Measurements from ENCODE around the gene RPN2.

The RPN2 gene

DNA sequence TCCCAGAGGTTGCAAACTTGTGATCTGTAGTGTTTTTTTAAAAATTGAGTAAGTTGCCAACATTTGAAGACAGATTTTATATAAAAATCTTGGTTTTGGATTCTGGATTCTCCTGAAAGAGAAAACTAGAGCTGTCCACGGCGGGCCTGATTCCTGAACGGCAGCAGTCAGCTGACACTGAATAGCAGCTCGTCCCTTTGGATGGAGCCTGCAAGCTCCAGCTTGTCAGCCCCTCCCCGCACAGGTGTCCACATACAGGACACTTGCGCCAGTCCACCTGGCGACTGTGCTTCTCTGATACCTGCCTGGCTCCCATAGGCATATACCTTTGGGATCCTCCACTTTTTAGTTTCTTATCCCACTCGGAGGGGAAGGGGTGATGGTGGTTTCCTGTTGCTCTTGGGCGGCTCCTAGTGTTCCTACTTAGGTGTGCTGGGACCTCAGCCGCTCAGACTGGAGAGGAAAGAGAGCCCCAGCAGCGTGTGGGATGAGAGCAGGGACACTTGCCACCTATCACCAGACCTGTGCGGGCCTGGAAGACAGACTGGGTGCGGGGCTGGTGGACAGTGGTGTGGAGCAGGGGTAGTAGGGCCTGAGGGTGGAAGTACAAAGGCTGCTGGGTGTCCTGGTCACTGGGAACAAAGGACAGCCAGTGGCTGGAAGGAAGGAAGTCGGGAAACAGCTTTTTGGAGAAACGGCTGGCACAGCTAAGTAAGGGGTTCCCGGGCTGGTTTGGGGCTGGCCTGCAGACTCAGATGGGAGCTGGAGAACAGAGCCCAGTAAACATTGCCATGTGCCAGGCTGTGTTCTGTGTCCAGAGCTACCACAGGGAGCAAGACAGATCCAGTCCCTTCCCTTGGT lies 64.2 kb downstream of the RPN2 start:
- no peak for DNase-seq (ENCODE audit: low read depth in 2 of 2)

DNA sequence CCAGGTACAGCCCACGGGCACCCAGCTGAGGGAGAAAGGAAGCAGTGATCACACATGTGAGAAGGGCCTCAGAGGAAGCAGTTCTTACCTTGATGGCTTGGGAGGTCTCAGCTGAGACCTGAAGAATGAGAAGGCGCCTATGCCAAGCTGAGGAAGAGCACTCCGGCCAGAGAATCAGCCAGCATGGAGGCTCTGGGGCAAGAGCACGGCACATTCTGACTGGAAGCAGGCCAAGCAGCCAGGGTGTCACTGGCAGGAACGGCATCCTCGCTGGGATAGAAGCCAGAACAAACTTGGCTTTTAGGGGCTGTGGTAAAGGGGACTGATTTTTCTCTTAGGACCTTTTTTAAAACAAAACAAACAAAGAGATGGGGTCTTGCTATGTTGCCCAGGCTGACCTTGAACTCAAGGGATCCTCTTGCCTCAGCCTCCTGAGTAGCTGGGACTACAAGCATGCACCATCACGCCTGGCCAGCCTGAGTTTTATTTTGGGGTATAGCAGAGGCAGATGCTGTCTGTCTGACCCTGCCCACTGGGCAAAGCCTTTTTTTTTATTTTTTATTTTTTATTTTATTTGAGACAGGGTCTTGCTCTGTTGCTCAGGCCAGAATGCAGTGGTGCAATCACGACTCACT lies 64.9 kb downstream of the RPN2 start:
- DNase-seq (ENCODE audit: low read depth in 2 of 2) = no peak

DNA sequence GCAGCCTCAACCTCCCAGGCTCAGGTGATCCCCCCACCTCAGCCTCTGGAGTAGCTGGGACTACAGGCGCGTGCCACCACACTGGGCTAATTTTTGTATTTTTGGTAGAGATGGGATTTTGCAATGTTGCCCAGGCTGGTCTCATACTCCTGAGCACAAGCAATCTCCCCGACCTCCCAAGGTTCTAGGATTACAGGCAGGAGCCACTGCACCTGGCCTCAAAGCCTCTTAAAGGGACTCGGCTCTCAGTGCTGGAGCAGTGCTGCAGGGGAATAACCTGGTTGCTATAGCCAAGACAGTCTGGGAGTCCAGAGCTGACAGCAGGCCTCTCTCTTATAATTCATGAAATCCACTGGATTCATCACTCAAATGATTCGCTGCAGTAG lies 65.4 kb downstream of the RPN2 start:
- DNase-seq (ENCODE audit: low read depth in 2 of 2) = no peak

DNA sequence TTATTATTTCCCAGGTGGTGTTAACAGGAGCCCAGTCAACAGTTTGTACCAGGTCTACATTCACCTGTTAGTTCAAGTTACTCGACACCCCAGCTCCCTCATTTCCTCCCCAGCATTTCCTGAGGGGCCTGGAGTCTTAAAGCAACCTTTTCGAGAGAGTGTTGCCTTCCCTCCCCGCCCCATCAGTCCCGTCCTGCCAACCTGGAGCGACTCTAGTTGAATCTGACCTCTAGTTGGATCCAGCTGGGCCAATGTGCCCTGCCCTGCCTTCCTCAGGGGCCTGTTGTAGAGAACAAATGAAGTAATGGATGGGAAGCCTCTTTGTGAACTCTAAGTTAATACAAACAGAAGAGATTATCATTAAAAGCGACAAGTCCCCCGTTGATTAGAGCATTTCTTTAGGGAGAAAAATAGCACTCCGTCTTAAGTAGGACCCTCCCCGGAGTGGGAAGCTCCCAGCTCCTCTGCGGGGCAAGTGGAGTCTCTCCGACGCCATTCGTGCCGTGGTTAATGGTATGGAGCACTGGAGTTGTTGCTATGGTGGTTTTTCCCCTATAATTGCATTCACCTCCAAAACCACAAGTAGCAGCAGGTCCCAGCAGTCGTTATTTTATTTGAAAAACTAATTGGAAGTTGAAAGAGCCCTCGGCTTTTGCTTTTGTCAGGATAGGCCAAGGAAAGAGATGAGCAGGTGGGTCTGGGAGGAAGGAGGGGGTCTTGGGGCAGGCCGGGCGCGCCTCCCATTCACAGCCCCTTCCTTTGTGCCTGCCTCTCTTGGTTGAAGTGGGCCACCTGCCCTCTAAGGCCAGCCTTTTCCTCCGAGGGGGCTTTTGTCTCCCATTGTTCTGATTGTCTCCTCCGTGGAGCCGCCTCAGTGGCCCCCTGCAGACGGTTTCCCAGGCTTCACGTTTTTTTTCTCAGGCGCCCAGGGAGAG lies 66.4 kb downstream of the RPN2 start:
- DNase-seq (ENCODE audit: low read depth in 2 of 2) = no peak

DNA sequence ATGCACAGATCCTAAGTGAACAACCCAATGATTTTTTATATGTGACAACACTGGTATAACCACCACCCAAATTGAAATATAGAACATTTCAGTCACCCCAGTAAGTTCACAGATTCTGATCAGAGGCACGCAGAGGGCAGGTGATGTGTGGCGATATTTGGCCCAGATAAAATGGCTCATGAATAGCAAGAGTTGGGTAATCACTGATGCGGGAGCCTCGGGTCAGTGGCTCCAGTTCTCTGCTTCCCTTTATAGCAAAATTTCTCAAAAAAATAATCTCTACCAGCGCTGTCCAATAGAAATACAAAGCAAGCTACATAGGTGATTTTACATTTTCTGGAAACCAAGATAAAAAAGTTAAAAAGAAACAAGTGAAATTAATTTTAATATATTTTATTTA lies 67.6 kb downstream of the RPN2 start:
- no peak for DNase-seq (ENCODE audit: low read depth in 2 of 2)

DNA sequence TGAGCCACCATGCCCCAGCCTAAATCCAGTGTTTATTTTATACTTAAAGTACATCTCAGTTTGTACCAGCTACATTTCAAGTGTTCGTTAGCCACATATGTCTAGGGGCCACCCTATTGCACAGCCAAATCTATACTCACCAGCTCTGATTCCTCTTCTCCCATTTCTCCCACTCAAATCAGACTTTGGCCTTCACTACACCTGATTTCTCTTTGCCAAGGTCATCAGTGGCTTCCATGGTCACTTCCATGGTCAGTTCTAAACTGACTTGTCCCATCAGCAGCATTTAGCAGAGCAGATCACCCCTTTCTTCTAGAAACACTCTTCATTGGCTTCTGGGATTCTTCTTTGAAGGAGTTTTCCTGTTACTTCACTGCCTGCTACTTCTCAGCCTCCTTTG lies 68.4 kb downstream of the RPN2 start:
- DNase-seq (ENCODE audit: low read depth in 2 of 2) = no peak

DNA sequence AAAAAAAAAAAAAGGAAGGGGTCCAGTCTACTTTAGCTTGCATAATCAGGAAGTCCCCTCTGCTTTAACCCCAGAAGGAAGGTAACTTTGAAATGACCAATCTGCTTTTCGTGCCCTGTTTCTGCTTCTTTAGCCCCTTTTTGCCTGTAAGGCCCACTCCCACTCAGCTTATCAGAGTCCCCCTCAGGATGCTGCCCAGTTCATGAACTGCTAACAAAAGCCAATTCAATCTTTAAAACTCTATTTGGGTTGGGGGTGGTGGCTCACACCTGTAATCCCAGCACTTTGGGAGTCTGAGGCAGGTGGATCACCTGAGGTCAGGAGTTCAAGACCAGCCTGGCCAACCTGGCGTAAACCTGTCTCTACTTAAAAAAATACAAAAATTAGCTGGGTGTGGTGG lies 70.2 kb downstream of the RPN2 start:
- DNase-seq (ENCODE audit: low read depth in 2 of 2) = no peak

DNA sequence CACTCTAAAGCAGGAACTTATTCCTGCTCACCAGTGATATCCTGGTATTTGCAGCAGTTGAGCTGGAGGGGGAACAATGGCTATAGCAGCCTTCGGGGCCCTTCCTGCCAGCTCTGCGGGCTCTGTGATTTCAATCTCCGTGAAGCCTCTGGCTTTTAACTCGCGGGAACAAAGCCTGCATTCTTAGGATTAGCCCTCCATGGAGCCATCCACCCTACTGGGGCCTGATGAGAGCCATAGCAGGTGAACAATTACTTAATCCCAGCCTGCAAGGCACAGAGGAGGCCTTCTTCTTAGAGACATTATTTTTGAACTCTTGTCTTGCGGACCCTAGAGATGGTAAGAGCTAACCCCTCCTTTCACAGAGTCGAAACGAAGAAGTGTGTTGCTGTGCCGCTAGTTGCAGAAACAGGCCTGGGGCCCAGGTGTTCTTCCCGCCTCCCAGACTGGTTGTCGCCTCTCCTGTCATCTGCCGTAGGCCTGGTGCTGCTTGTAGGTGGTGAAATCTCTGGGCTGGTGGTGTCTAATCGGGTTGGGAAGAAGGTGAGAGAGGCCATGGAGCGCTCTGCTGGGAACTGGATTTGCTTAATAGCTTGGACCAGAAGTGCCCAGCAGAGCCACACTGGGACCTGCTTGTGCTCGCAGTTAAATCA lies 72.8 kb downstream of the RPN2 start:
- no peak for DNase-seq (ENCODE audit: low read depth in 2 of 2)

DNA sequence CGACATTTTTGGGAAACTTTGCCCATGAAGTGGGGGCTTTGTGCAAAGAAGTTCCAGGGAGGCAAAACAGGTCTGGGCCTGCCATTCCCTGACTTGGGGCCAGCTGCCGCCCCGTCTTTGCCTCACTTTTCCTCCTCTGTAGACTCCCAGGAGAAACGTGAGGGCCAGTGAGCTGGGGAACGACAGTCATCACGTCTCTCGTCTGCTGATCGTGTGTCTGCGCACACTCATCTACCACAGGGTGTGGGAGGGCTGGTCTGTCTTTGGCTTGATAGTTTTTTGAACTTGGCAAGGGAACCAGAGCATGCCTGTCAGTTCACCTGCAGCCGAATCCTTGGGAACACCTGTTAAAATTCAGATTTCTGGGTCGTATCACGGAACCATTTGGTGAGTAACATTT lies 74.0 kb downstream of the RPN2 start:
- DNase-seq (ENCODE audit: low read depth in 2 of 2) = no peak

DNA sequence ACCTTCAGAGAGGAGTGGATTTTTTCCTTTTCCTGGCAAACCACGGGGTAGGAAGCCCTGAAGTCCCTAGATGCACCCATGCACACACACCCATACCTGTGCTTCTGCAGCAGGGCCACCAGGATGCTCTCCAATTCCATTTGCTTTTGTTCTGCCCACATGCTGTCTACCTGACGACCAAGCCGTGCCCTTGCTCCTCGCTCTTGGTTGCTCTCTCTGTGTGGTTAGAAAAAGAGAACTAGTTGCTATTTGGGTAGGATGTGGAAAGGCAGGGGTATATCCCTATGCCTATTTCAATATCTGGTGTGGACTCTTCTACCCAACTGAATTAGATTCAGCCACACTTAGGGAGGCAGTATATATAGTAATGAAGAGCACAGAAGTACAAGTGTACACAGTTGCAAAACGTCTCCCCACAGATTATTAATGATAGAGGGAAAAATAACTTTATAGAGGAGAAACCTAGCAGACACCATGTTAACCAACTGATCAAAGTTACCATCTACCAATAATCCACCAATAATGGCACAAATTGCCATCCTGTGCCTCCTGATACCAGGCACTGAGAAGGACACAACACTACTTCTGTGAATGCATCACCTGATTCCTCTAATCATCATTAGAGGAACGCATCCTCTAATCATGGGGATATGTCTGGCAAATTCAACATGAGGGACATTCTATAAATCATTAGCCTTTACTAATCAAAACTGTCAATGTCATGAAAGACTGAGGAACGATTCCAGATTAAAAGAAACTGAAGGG lies 75.2 kb downstream of the RPN2 start:
- DNase-seq (ENCODE audit: low read depth in 2 of 2) = no peak

DNA sequence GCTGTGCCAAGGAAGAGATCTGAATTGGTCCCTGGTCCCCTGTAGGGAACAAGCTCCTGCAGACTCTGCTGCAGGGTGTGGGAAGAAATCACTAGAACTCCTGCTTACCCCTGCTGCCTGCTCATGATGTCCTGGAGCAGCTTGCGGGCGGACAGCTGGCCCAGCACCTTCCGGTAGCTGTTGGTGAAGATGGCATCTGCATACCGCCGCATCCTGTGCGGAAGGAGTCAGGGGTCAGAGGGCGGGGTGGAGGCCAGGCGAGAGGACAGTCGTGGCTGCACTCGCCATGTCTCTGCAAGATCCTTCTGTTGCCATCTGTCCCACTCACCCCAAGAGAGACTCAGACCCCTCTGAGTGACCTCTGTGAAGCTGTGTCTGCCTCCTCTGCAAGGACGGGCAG lies 77.2 kb downstream of the RPN2 start:
- no peak for DNase-seq (ENCODE audit: low read depth in 2 of 2)

DNA sequence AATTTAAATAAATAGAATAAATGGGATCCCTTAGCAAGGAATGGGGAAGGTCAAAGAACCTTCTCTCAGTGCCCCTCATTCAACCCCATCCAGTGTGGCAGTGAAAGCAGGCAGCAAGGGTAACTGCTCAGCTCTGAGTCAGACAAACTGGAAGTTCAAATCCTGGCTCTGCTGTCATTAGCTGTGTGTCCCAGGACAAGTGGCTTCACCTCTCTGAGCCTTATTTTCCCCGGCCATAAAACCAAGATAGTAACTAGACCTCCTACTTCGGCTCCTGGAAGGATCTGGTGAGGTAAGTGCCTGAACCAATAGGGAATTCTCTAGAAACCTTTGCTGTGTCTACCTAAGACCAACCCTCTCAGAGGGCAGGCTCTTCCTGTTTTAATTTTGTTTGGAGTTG lies 78.4 kb downstream of the RPN2 start:
- DNase-seq (ENCODE audit: low read depth in 2 of 2) = no peak

DNA sequence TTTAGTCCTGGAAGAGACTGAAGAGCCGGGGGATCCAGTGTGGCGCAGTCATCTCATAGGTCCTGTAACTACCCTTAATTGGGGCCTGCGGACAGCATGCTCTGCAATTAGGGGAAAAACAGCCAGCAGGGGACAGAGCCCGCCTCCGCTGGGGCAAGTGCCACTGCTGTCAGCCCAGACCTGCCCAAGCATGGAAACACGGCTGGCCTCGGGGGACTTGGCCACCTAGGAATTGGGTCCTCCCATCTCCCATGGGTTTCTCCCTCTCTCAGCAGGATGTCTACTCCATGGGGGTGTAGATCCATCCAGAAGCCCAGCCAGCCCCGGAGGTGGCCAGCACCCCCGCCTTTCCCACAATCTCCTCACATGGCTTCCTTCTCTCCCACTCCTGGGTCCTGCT lies 78.9 kb downstream of the RPN2 start:
- DNase-seq (ENCODE audit: low read depth in 2 of 2) = no peak

DNA sequence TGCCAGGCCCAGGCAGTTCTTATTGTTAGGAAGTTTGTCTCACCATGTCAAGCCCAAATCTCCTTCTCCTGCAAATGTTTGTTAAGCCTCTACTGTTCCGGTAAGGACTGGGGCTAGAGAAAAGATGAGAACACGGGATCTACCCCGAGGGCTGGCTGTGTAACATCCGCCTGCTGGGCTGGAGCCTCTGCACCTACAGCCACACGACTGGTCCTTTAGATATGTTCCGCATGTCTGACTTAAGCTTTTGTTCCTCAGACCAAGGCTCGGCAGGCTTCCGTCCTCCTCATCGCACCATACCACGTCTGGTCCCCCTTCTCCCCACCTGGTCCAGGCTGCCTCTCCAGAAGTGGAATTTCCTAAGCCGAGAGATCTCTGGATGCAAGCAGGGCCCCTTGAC lies 79.9 kb downstream of the RPN2 start:
- DNase-seq (ENCODE audit: low read depth in 2 of 2) = no peak

DNA sequence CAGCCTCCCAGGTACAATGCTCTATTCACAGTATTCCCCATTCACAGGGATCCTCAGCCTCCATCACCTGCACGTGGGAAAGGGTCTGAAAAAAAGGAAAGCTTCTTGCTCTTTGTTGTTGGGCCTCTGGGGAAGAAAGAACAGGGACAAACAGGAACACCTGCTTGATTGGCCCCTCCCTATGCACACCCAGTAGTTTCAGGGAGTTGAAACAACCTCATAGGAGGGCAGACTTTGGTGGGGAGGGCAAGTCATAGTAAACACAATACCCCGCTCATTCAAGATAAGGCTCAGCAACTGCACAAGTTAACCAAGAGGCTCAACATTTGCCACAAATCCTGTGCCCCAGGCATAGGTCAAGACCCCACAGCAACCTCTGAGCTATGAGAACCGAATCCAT lies 80.7 kb downstream of the RPN2 start:
- DNase-seq (ENCODE audit: low read depth in 2 of 2) = no peak

DNA sequence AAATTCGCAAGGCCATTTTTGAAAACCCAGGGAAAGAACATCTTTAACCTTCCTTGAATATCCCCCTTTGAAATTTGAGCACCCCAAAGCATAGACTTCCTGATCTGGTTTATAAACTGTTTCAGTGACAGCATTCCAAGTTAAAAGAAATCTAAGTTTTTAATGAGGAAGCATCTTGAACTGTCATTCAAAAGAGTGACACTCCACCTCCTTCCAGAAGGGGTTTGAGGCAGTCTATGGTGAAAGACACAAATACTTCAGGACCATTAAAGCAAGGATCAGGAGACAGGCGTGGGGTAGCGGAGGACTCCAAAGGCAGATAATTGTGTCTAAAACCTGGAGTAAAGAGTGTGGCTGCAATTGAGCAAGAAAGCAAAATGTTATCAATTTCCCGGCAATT lies 81.8 kb downstream of the RPN2 start:
- DNase-seq (ENCODE audit: low read depth in 2 of 2) = no peak

DNA sequence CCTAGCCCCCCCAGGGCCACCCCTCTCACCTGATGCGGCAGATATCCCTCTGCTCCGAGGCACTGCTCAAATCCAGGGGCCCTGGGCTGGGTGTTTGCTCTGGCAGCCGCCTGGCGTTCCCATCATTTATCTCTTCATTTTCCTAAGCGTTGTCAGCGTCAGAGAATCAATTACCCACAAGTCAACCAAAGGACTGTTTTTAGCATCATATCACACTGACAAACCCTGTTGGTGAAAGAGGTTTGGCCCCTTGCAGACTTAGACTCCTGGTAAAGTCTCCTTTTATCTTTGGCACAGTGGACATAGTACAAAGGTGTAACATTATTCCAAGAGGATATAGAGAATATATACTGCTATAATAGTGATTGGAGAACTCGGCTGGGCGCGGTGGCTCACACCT lies 82.6 kb downstream of the RPN2 start, which contains the start of gene GHRH:
GHRH (minus strand) TSS at position 101 of the 400 bp plus-strand sequence. CDS start 4,925 bp downstream, outside the sequence.
- no peak for DNase-seq (ENCODE audit: low read depth in 2 of 2)

DNA sequence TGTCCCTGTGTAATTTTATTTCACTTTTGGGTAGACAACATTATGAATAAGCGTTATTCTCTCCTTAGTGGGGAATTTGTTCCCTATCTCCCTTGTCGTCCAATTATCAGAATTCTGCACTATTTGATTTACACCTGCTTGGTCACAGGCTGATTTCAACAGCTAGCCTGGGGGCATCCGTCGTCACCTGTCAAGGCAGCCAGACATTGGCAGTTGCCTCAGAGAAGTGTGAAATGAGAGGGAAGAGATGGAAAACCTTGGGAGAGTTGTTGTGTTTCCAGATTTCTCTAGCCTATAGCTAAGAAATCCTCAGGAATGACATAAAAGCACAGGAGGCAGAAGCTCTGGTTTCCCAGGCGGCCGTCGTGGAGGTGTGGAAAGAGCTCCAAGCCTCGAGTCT lies 83.4 kb downstream of the RPN2 start:
- no peak for DNase-seq (ENCODE audit: low read depth in 2 of 2)

DNA sequence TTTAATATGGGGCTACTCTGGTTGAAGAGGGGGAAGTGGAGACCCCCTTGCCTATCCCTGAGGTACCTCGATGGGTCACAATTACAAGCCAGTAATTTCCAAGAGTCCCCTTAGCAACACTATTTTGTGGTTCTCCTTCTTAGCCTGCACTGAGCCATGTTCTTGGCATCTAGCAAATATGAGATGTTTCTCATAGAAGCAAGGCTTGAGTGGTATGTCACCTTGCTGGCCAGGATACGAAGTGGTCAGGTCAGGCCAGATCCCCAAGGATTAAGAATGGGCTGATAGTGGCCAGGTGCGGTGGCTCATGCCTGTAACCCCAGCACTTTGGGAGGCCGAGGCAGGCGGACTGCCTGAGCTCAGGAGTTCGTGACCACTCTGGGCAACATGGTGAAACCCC lies 84.6 kb downstream of the RPN2 start:
- no peak for DNase-seq (ENCODE audit: low read depth in 2 of 2)

DNA sequence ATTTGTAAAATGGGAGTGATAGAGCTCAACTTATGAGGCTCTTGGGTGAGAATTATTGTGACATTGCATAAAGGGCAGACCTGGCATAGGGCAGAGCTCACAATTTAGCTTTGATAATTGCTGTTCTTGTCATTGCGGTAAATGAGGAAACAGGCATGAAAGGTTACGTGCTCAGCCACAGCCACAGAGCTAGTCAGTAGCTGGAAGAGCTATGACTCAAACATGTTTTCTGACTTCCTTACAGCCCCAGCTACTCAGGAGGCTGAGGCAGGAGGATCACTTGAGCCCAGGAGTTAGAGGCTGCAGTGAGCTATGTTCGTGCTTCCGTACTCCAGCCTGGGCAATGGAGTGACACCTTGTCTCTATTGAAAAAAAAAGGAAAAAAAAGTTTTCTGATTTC lies 86.0 kb downstream of the RPN2 start:
- no peak for DNase-seq (ENCODE audit: low read depth in 2 of 2)

Data from stimulated activated CD4-positive, alpha-beta T cell treated with anti-CD3 and anti-CD28 coated beads, Interleukin-1b, Interleukin-23, amount 100 ng/mL, for 1 hour (primary cell).